WTC11 (cell line): ENCODE data around the gene SLC1A4. TPM values are rescaled to one million over a fixed set of nuclear protein-coding genes. Genes with fewer than 3 reads are reported as not detected.
A peak's percentile ranks its signal among the peaks of the same experiment; 100 is the strongest.

ENCODE experiments used
- ATAC-seq: fragments of 200-7000 bp; cut with Tn5 transposase; 2 replicates; pipeline ENCODE4 v1.10.0; 2021; ENCODE audit warnings: mild to moderate bottlenecking, moderate library complexity
- CTCF ChIA-PET: fragments of 300-600 bp; sonication (Branson Sonifier 250); formaldehyde crosslinking; loops from one replicate; lab custom pipeline; 2021; ENCODE audit warnings: antibody characterized with exemption; lab: Charles Lee
- POLR2A ChIA-PET: fragments of 350-600 bp; sonication (Branson Sonifier 250); formaldehyde crosslinking; loops from one replicate; lab custom pipeline; 2021; ENCODE audit warnings: antibody characterized with exemption; lab: Charles Lee
- DNase-seq: peaks from one replicate; pipeline ENCODE4 v3.0.0; 2021; ENCODE audit warnings: low spot score
- H3K27ac Mint-ChIP-seq: 2 replicates; pipeline ENCODE4 v1.8.0; 2021; ENCODE audit warnings: mixed read lengths
- H3K27me3 Mint-ChIP-seq: 2 replicates; pipeline ENCODE4 v1.8.0; 2021; ENCODE audit warnings: low read depth, mild to moderate bottlenecking, moderate library complexity, mixed read lengths
- H3K36me3 Mint-ChIP-seq: 2 replicates; pipeline ENCODE4 v1.8.0; 2021; ENCODE audit warnings: mixed read lengths
- H3K4me1 Mint-ChIP-seq: 2 replicates; pipeline ENCODE4 v1.8.0; 2022; ENCODE audit warnings: mixed read lengths
- H3K4me3 Mint-ChIP-seq: 2 replicates; pipeline ENCODE4 v1.8.0; 2021; ENCODE audit warnings: mild to moderate bottlenecking, moderate library complexity, mixed read lengths
- H3K9me3 Mint-ChIP-seq: 2 replicates; pipeline ENCODE4 v1.8.0; 2021; ENCODE audit warnings: mixed read lengths
- AFF4 ChIP-seq: sonication (generic); formaldehyde crosslinking; IDR thresholded peaks from 2 replicates; pipeline ENCODE4 v1.8.1; 2023; ENCODE audit warnings: mild to moderate bottlenecking, missing genetic modification reagents, borderline replicate concordance
- AR ChIP-seq: fragments of 250-450 bp; sonication (Bioruptor Pico); IDR thresholded peaks from 2 replicates; pipeline ENCODE4 v1.9.0; 2021; ENCODE audit warnings: mild to moderate bottlenecking
- ATF1 ChIP-seq: sonication (generic); formaldehyde crosslinking; IDR thresholded peaks from 2 replicates; pipeline ENCODE4 v1.8.1; 2023; ENCODE audit warnings: mild to moderate bottlenecking, moderate library complexity, missing genetic modification reagents
- ATF2 ChIP-seq: sonication (generic); formaldehyde crosslinking; IDR thresholded peaks from 2 replicates; pipeline ENCODE4 v1.8.1; 2022; ENCODE audit warnings: low read depth, missing genetic modification reagents, borderline replicate concordance
- CREM ChIP-seq: sonication (generic); formaldehyde crosslinking; IDR thresholded peaks from 2 replicates; pipeline ENCODE4 v1.8.1; 2022; ENCODE audit warnings: mild to moderate bottlenecking, missing genetic modification reagents, moderate library complexity
- E2F1 ChIP-seq: sonication (generic); formaldehyde crosslinking; IDR thresholded peaks from 2 replicates; pipeline ENCODE4 v1.8.0; 2022; ENCODE audit warnings: mild to moderate bottlenecking, missing genetic modification reagents
- E2F4 ChIP-seq: sonication (generic); formaldehyde crosslinking; IDR thresholded peaks from 2 replicates; pipeline ENCODE4 v1.8.1; 2022; ENCODE audit warnings: low read depth, mild to moderate bottlenecking, moderate library complexity, missing genetic modification reagents, borderline replicate concordance
- ELF4 ChIP-seq: sonication (generic); formaldehyde crosslinking; IDR thresholded peaks from 2 replicates; pipeline ENCODE4 v1.8.1; 2022; ENCODE audit warnings: low read depth, mild to moderate bottlenecking, moderate library complexity, missing genetic modification reagents
- EMX1 ChIP-seq: fragments of 250-450 bp; sonication (Bioruptor Pico); IDR thresholded peaks from 2 replicates; pipeline ENCODE4 v1.8.0; 2021; ENCODE audit warnings: mild to moderate bottlenecking
- ESRRA ChIP-seq: sonication (generic); formaldehyde crosslinking; IDR thresholded peaks from 2 replicates; pipeline ENCODE4 v1.8.1; 2022; ENCODE audit warnings: mild to moderate bottlenecking, missing genetic modification reagents, borderline replicate concordance
- FOXK1 ChIP-seq: sonication (generic); formaldehyde crosslinking; IDR thresholded peaks from 2 replicates; pipeline ENCODE4 v1.8.0; 2022; ENCODE audit warnings: mild to moderate bottlenecking, moderate library complexity, missing genetic modification reagents
- GTF2I ChIP-seq: fragments of 250-450 bp; sonication (Bioruptor Pico); conservative IDR thresholded peaks from 2 replicates; pipeline ENCODE4 v1.4.0; 2021; ENCODE audit warnings: mild to moderate bottlenecking
- MLX ChIP-seq: sonication (generic); formaldehyde crosslinking; IDR thresholded peaks from 2 replicates; pipeline ENCODE4 v1.8.1; 2023; ENCODE audit warnings: mild to moderate bottlenecking, missing genetic modification reagents, moderate library complexity
- NFYB ChIP-seq: sonication (generic); formaldehyde crosslinking; conservative IDR thresholded peaks from 2 replicates; pipeline ENCODE4 v1.8.0; 2022; ENCODE audit warnings: low read depth, missing genetic modification reagents
- NR2C2 ChIP-seq: sonication (generic); formaldehyde crosslinking; IDR thresholded peaks from 2 replicates; pipeline ENCODE4 v1.8.0; 2022; ENCODE audit warnings: mild to moderate bottlenecking, missing genetic modification reagents
- RELA ChIP-seq: sonication (generic); formaldehyde crosslinking; IDR thresholded peaks from 2 replicates; pipeline ENCODE4 v1.8.1; 2022; ENCODE audit warnings: missing genetic modification reagents, mild to moderate bottlenecking, borderline replicate concordance
- TCF7 ChIP-seq: sonication (generic); formaldehyde crosslinking; IDR thresholded peaks from 2 replicates; pipeline ENCODE4 v1.8.0; 2022; ENCODE audit warnings: mild to moderate bottlenecking, low read depth, missing genetic modification reagents, moderate library complexity
- ZNF138 ChIP-seq: sonication (generic); formaldehyde crosslinking; conservative IDR thresholded peaks from 2 replicates; pipeline ENCODE4 v1.8.1; 2022; ENCODE audit warnings: mild to moderate bottlenecking, moderate library complexity, missing genetic modification reagents
- ZNF219 ChIP-seq: sonication (generic); formaldehyde crosslinking; IDR thresholded peaks from 2 replicates; pipeline ENCODE4 v1.8.0; 2023; ENCODE audit warnings: missing genetic modification reagents, mild to moderate bottlenecking, borderline replicate concordance
- ZNF423 ChIP-seq: fragments of 250-450 bp; sonication (Bioruptor Pico); IDR thresholded peaks from 2 replicates; pipeline ENCODE4 v2.1.2; 2022; ENCODE audit warnings: mild to moderate bottlenecking, moderate library complexity
- total RNA-seq: library from RNA; stranded (reverse); gene quantifications from 3 replicates; pipeline ENCODE4 v1.2.3, GENCODE V29; 2021

SLC1A4 gene
- total RNA-seq, 1 experiment from 2014 or later = 1.6 TPM

GRCh38 chr2:65035351-65035943 is 46.2 kb downstream of the SLC1A4 start:
- Mint-ChIP-seq H3K4me3 (no peak overlapping the region), H3K27ac (no peak overlapping the region), H3K27me3 (no peaks in the 10 kb centered on the region), H3K4me1 (peaks cover 50% of the 10 kb centered on the region), H3K36me3 (peaks cover 15% of the 10 kb centered on the region), H3K9me3 (no peaks in the 10 kb centered on the region)
- ChIA-PET POLR2A (interaction anchor here (0.7 kb wide), 1 partner anchor 21 kb away, joined by 3 read pairs; the partner anchor contains the start of gene CEP68), CTCF (interaction anchor here (1.2 kb wide), 1 partner anchor 118 kb away, joined by 4 read pairs; no protein-coding TSS in a partner anchor)
- no peak for DNase-seq
- TF ChIP-seq E2F1 = no peak
- no peak for TF ChIP-seq NFYB (CRISPR knock-in tag)
- TF ChIP-seq AR (CRISPR knock-in tag) = no peak
- no peak for TF ChIP-seq FOXK1 (CRISPR knock-in tag)
- TF ChIP-seq AFF4 = no peak
- TF ChIP-seq EMX1 (CRISPR knock-in tag) = no peak
- ATAC-seq = no peak

- DNase-seq = no peak
- Mint-ChIP-seq H3K36me3 (peaks cover 15% of the 10 kb centered on the region), H3K27ac (0 out of 2 replicates have a peak overlapping the region, but pooled peaks have one; percentile 42)
- TF ChIP-seq ATF2 (CRISPR knock-in tag) (no peak), RELA (CRISPR knock-in tag) (no peak), ATF1 (CRISPR knock-in tag) (no peak), TCF7 (no peak), CREM (CRISPR knock-in tag) (no peak), ELF4 (no peak), NR2C2 (no peak), ZNF423 (CRISPR knock-in tag) (no peak), GTF2I (CRISPR knock-in tag) (no peak), EMX1 (CRISPR knock-in tag) (no peak), ZNF138 (CRISPR knock-in tag) (no peak), AR (CRISPR knock-in tag) (no peak), ESRRA (CRISPR knock-in tag) (no peak), MLX (no peak), ZNF219 (CRISPR knock-in tag) (no peak), E2F4 (CRISPR knock-in tag) (no peak)
- TF ChIP-seq, all 79 proteins: peak for 0
- Mint-ChIP-seq H3K27me3 (no peaks in the 10 kb centered on the region), H3K4me3 (no peak overlapping the region), H3K4me1 (peaks cover 32% of the 10 kb centered on the region), H3K9me3 (no peaks in the 10 kb centered on the region)
- ChIA-PET CTCF (no interaction called here), POLR2A (no interaction called here)
- ATAC-seq = no peak
Observed at GRCh38 chr2:65037178-65037577, 48.0 kb downstream of the SLC1A4 start.
